GM18519 (cell line): ENCODE results near the gene SMIM41.
"Not testable (repeated sequence)": the region's sequence is repeated elsewhere in the genome, so short reads cannot be mapped to it uniquely, and the experiment has no call there.

ENCODE experiments used
- ATAC-seq: cut with Tn5 transposase; IDR thresholded peaks from one replicate; pipeline ENCODE4 v1.9.1; 2021; ENCODE audit warnings: mild to moderate bottlenecking, moderate library complexity; ENCODE audit not compliant: unreplicated experiment, low FRiP score

Gene SMIM41

GRCh38 chr12:52082988-52083637 is 3.6 kb downstream of the SMIM41 start:
- no peak for ATAC-seq

GRCh38 chr12:52083638-52083996 is 4.1 kb downstream of the SMIM41 start:
- ATAC-seq, result no peak

- no peak for ATAC-seq
Measured at GRCh38 chr12:52084491-52085231, 5.2 kb downstream of the SMIM41 start.

- no peak for ATAC-seq
Measured at GRCh38 chr12:52085682-52086180, 6.2 kb downstream of the SMIM41 start.

GRCh38 chr12:52086366-52086765 is 6.9 kb downstream of the SMIM41 start:
- no peak for ATAC-seq

- no peak for ATAC-seq
Measured at GRCh38 chr12:52086944-52087835, 7.7 kb downstream of the SMIM41 start.

- ATAC-seq, result no peak
Measured at GRCh38 chr12:52087961-52088820, 8.7 kb downstream of the SMIM41 start.

GRCh38 chr12:52089491-52089890 is 10.0 kb downstream of the SMIM41 start:
- no peak for ATAC-seq

GRCh38 chr12:52090291-52090690 is 10.8 kb downstream of the SMIM41 start:
- ATAC-seq, result no peak

GRCh38 chr12:52091061-52091460 is 11.6 kb downstream of the SMIM41 start:
- no peak for ATAC-seq

GRCh38 chr12:52091869-52092268 is 12.4 kb downstream of the SMIM41 start:
- no peak for ATAC-seq

GRCh38 chr12:52093346-52093745 is 13.8 kb downstream of the SMIM41 start:
- no peak for ATAC-seq

GRCh38 chr12:52096332-52097044 is 17.0 kb downstream of the SMIM41 start:
- no peak for ATAC-seq

GRCh38 chr12:52097045-52097666 is 17.7 kb downstream of the SMIM41 start:
- no peak for ATAC-seq

- ATAC-seq, result not testable (repeated sequence)
Measured at GRCh38 chr12:52104431-52105089, 25.1 kb downstream of the SMIM41 start.

- ATAC-seq, result not testable (repeated sequence)
Measured at GRCh38 chr12:52116222-52117125, 37.0 kb downstream of the SMIM41 start.

- not testable (repeated sequence) for ATAC-seq
Measured at GRCh38 chr12:52117806-52118475, 38.4 kb downstream of the SMIM41 start.
